ENCODE results near the gene TMEM108.

Gene TMEM108

GRCh38 chr3:133364704-133365103 lies 326.5 kb downstream of the TMEM108 start:
- DNase-seq, result no peak

GRCh38 chr3:133366921-133367320 lies 328.7 kb downstream of the TMEM108 start:
- DNase-seq, result no peak

- DNase-seq, result no peak
Measured at GRCh38 chr3:133367403-133367802, 329.2 kb downstream of the TMEM108 start.

GRCh38 chr3:133367956-133368355 lies 329.8 kb downstream of the TMEM108 start:
- DNase-seq, result no peak

GRCh38 chr3:133368371-133369067 lies 330.3 kb downstream of the TMEM108 start:
- peak; percentile 26 for DNase-seq

- DNase-seq, result no peak
Measured at GRCh38 chr3:133369068-133369440, 330.9 kb downstream of the TMEM108 start.

- no peak for DNase-seq
Measured at GRCh38 chr3:133371181-133371580, 333.0 kb downstream of the TMEM108 start.

GRCh38 chr3:133371676-133372075 lies 333.5 kb downstream of the TMEM108 start:
- DNase-seq, result no peak

- no peak for DNase-seq
Measured at GRCh38 chr3:133374708-133375402, 336.7 kb downstream of the TMEM108 start.

GRCh38 chr3:133375403-133375745 lies 337.2 kb downstream of the TMEM108 start:
- DNase-seq, result no peak

- peak; percentile 92 to 93 for DNase-seq
Measured at GRCh38 chr3:133376810-133377209, 338.6 kb downstream of the TMEM108 start.

- DNase-seq, result peak; percentile 23 to 63
Measured at GRCh38 chr3:133377396-133377795, 339.2 kb downstream of the TMEM108 start.

- DNase-seq, result no peak
Measured at GRCh38 chr3:133379926-133380325, 341.7 kb downstream of the TMEM108 start.

- DNase-seq, result no peak
Measured at GRCh38 chr3:133380481-133381225, 342.5 kb downstream of the TMEM108 start.

- no peak for DNase-seq
Measured at GRCh38 chr3:133381346-133382109, 343.3 kb downstream of the TMEM108 start.

GRCh38 chr3:133383175-133383574 lies 345.0 kb downstream of the TMEM108 start:
- DNase-seq, result no peak

- DNase-seq, result no peak
Measured at GRCh38 chr3:133383741-133384140, 345.6 kb downstream of the TMEM108 start.

- peak; percentile 78 to 83 for DNase-seq
Measured at GRCh38 chr3:133384331-133385027, 346.3 kb downstream of the TMEM108 start.

GRCh38 chr3:133386876-133387275 lies 348.7 kb downstream of the TMEM108 start:
- DNase-seq, result peak in 1 of 2 experiments; percentile 16

GRCh38 chr3:133387341-133387740 lies 349.1 kb downstream of the TMEM108 start:
- no peak for DNase-seq

GRCh38 chr3:133388696-133389395 lies 350.7 kb downstream of the TMEM108 start:
- DNase-seq, result no peak

GRCh38 chr3:133390715-133391114 lies 352.5 kb downstream of the TMEM108 start:
- DNase-seq, result no peak
